GM12864 (cell line): ENCODE results near the gene SOD1.
"Not testable (repeated sequence)": the region's sequence is repeated elsewhere in the genome, so short reads cannot be mapped to it uniquely, and the experiment has no call there.

ENCODE experiments used
- DNase-seq: peaks from one replicate; pipeline ENCODE4 v3.0.0-alpha.2; 2011; ENCODE audit warnings: low read depth
- H3K4me3 ChIP-seq: 2 replicates; pipeline ENCODE4 v1.5.1; 2011; ENCODE audit warnings: mild to moderate bottlenecking, low read depth, low read length, control low read depth
- TF ChIP-seq, protein P1 (sequence below): IDR thresholded peaks from 2 replicates; pipeline ENCODE4 v1.5.1; 2011; ENCODE audit warnings: low read depth, mild to moderate bottlenecking, moderate library complexity, low read length, control low read depth, inconsistent platforms; ENCODE audit errors: missing control alignments

Gene SOD1

DNA sequence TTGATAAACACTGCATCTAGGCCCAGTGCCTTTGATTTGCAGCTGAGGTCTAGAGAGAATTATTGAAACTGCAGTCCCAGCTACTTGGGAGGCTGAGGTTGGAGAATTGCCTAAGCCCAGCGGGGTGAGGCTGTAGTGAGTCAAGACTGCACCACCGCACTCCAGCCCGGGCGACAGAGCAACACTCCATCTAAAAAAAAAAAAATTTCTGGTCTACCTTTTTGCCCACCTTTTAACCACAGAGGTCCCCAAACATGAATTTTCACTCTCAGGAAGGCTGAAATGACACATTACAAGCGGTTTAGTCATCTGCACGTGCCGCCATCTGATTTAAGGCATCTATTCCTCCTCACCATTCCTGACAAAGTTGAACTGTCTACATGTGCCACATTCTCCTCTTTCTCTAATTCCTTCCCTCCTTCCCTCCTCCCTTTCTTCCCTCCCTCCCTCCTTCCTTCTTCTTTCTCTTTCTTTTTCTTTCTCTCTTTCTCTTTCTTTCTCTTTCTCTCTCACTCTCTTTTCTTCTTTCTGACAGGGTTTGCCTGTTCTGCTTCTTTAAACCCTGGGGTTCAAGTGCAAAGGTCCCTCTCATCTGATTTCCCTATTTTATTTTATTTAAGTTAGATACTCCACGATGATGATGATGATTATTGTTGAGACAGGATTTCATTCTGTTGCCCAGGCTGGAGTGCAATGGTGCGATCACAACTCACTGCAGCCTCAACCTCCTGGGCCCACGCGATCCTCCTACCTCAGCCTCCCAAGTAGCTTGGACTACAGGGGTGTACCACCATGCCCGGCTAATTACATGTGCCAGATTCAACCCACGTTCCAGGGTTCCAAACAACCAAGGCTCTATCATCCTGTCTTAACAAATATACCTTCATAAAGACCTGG lies 3.0 kb upstream of the SOD1 start:
- TF ChIP-seq, protein P1, sequence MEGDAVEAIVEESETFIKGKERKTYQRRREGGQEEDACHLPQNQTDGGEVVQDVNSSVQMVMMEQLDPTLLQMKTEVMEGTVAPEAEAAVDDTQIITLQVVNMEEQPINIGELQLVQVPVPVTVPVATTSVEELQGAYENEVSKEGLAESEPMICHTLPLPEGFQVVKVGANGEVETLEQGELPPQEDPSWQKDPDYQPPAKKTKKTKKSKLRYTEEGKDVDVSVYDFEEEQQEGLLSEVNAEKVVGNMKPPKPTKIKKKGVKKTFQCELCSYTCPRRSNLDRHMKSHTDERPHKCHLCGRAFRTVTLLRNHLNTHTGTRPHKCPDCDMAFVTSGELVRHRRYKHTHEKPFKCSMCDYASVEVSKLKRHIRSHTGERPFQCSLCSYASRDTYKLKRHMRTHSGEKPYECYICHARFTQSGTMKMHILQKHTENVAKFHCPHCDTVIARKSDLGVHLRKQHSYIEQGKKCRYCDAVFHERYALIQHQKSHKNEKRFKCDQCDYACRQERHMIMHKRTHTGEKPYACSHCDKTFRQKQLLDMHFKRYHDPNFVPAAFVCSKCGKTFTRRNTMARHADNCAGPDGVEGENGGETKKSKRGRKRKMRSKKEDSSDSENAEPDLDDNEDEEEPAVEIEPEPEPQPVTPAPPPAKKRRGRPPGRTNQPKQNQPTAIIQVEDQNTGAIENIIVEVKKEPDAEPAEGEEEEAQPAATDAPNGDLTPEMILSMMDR = no peak
- no peak overlapping the region for H3K4me3 ChIP-seq
- DNase-seq = peak; percentile 27

GRCh38 chr21:31658053-31658452 lies 1.4 kb upstream of the SOD1 start:
- H3K4me3 ChIP-seq = no peak overlapping the region
- no peak for DNase-seq
- TF ChIP-seq, protein P1 = no peak

DNA sequence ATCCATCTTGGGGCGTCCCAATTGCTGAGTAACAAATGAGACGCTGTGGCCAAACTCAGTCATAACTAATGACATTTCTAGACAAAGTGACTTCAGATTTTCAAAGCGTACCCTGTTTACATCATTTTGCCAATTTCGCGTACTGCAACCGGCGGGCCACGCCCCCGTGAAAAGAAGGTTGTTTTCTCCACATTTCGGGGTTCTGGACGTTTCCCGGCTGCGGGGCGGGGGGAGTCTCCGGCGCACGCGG lies 282 bp upstream of the SOD1 start:
- TF ChIP-seq, protein P1 = no peak
- peak overlapping the region; percentile 82 for H3K4me3 ChIP-seq
- no peak for DNase-seq

DNA sequence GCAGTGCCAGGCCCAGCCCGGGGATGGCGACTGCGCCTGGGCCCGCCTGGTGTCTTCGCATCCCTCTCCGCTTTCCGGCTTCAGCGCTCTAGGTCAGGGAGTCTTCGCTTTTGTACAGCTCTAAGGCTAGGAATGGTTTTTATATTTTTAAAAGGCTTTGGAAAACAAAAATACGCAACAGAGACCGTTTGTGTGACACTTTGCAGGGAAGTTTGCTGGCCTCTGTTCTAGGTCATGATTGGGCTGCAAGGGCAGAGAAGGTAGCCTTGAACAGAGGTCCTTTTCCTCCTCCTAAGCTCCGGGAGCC lies 719 bp downstream of the SOD1 start:
- TF ChIP-seq, protein P1 = peak; percentile 2
- no peak for DNase-seq

GRCh38 chr21:31660591-31660990 lies 1.1 kb downstream of the SOD1 start:
- TF ChIP-seq, protein P1 = no peak
- no peak for DNase-seq
- peak overlapping the region; percentile 82 for H3K4me3 ChIP-seq

More for the DNA sequence above, 719 bp downstream of the SOD1 start:
- peak overlapping the region; percentile 82 for H3K4me3 ChIP-seq

DNA sequence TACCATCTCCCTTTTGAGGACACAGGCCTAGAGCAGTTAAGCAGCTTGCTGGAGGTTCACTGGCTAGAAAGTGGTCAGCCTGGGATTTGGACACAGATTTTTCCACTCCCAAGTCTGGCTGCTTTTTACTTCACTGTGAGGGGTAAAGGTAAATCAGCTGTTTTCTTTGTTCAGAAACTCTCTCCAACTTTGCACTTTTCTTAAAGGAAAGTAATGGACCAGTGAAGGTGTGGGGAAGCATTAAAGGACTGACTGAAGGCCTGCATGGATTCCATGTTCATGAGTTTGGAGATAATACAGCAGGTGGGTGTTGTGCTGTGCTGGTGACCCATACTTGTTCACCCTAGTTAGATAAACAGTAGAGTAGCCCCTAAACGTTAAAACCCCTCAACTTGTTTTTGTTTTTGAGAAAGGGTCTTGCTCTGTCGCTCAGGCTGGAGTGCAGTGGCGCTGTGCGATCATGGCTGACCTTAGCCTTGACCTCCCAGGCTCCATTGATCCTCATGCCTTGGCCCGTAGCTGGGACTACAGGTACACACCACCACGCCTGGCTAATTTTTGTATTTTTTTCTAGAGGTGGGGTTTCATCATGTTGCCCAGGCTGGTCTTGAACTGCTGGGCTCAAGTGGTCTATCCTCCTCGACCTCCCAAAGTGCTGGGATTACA lies 4.2 kb downstream of the SOD1 start:
- no peak overlapping the region for H3K4me3 ChIP-seq
- no peak for DNase-seq
- TF ChIP-seq, protein P1 = no peak

DNA sequence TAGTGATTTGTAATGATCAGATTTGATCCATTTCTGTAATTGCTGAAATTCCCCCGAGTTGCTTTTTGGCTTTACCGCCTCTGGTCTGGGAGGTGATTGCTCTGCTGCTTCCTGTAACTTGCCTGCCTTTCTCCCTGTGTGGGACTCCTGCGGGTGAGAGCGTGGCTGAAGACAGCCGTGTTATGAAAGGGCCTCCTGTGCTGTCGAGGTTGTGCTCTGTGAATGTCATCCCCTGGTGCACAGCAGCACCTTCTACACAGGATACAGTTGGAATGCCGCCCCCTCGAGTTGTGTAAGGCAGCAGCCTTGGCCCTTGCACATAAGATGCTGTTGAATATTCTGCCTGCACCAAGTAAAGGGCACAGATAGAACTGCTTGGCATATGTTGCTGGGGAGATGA lies 5.9 kb downstream of the SOD1 start:
- TF ChIP-seq, protein P1 = no peak
- no peak for DNase-seq
- no peak overlapping the region for H3K4me3 ChIP-seq

DNA sequence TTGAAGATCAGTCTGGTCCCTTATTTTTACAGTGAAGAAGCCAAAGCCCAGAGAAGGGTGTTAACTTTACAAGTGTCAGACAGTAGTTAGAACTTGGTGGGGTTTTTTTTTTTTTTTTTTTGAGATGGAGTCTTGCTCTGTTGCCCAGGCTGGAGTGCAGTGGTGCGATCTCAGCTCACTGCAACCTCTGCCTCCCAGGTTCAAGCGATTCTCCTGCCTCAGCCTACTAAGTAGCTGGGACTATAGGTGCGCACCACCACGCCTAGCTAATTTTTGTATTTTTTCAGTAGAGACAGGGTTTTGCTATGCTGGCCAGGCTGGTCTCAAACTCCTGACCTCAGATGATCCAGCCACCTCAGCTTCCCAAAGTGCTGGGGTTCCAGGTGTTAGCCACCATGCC lies 6.4 kb downstream of the SOD1 start:
- not testable (repeated sequence) for DNase-seq, H3K4me3 ChIP-seq
